HepG2 (cell line): Measurements from ENCODE around the gene MZF1. TPM values are rescaled to one million over a fixed set of nuclear protein-coding genes. Genes with fewer than 3 reads are reported as not detected.

Experiments
- ATAC-seq: fragments of 200-7000 bp; cut with Tn5 transposase; 3 replicates; pipeline ENCODE4 v1.9.1; 2020; ENCODE audit warnings: mild to moderate bottlenecking, moderate library complexity
- BruUV-seq: library from RNA; stranded (reverse); fragments of 400-500 nt; replicated peaks from 2 replicates; lab custom pipeline; 2021; lab: Mats Ljungman, UMichigan
- CTCF ChIA-PET: fragments of 300-600 bp; formaldehyde crosslinking; extraction: SDS; loops from one replicate; lab custom pipeline; 2021; ENCODE audit warnings: low total read pairs, inconsistent platforms, low intra/inter-chr PET ratio; lab: Yijun Ruan, JAX
- POLR2A ChIA-PET: fragments of 350-600 bp; sonication (Branson Sonifier 250); formaldehyde crosslinking; loops from one replicate; lab custom pipeline; 2020; ENCODE audit warnings: antibody characterized with exemption, inconsistent platforms; lab: Yijun Ruan, JAX
- DNase-seq: peaks from one replicate; pipeline ENCODE4 v3.0.0-alpha.2; 2015; ENCODE audit warnings: low spot score
- FAIRE-seq: peaks from 3 replicates; lab custom pipeline; 2011; peaks lifted over from hg19 to GRCh38; lab: Jason Lieb, UNC
- H2AFZ ChIP-seq: one replicate; pipeline ENCODE4 v1.6.1; 2011; ENCODE audit warnings: low read length, inconsistent platforms
- H3K27ac ChIP-seq: fragments of 300-600 bp; 3 replicates; pipeline ENCODE4 v1.8.0; 2011; ENCODE audit warnings: mixed run types, mild to moderate bottlenecking, mixed read lengths, low read length, inconsistent platforms; ENCODE audit not compliant: insufficient read depth; ENCODE audit errors: extremely low read length
- H3K27me3 ChIP-seq, 2 experiments: fragments of 200-600 bp in 1 of 2; 2 replicates in 1 of 2; 3 replicates in 1 of 2; pipeline versions ENCODE4 v1.6.0 to v1.8.0; 2011; ENCODE audit warnings: low read length in 2 of 2, mild to moderate bottlenecking in 2 of 2, moderate library complexity in 2 of 2, inconsistent platforms in 1 of 2; ENCODE audit not compliant: insufficient read depth in 2 of 2, control insufficient read depth in 1 of 2
- H3K36me3 ChIP-seq, 2 experiments: fragments of 200-600 bp in 1 of 2; replicated peaks in 1 of 2; 2 replicates in 1 of 2; 3 replicates in 1 of 2; pipeline versions ENCODE4 v1.5.1 to v1.8.0; 2011; ENCODE audit warnings: low read length in 2 of 2, inconsistent platforms in 1 of 2; ENCODE audit not compliant: insufficient read depth in 2 of 2, control insufficient read depth in 1 of 2
- H3K4me1 ChIP-seq: 2 replicates; pipeline ENCODE4 v1.5.1; 2012; ENCODE audit warnings: low read length, inconsistent platforms; ENCODE audit not compliant: insufficient read depth
- H3K4me2 ChIP-seq: 2 replicates; pipeline ENCODE4 v1.6.0; 2011; ENCODE audit warnings: low read depth, low read length, inconsistent platforms
- H3K4me3 ChIP-seq, 3 experiments: fragments of 200-600 bp in 1 of 3; sonication (generic), shearing (Covaris generic) in 1 of 3; replicated peaks in 1 of 3; 2 replicates each; pipeline ENCODE4 v1.5.1; 2011 to 2016; ENCODE audit warnings: low read length in 3 of 3, inconsistent platforms in 2 of 3, low read depth in 2 of 3, mild to moderate bottlenecking in 2 of 3, control low read depth in 1 of 3, mixed read lengths in 1 of 3; ENCODE audit not compliant: insufficient read depth in 1 of 3
- H3K79me2 ChIP-seq: one replicate; pipeline ENCODE4 v1.6.1; 2011; ENCODE audit warnings: low read length, inconsistent platforms; ENCODE audit not compliant: insufficient read depth
- H3K9ac ChIP-seq: 2 replicates; pipeline ENCODE4 v1.6.0; 2011; ENCODE audit warnings: mild to moderate bottlenecking, low read depth, low read length, inconsistent platforms; ENCODE audit not compliant: insufficient read depth
- H3K9me3 ChIP-seq: 2 replicates; pipeline ENCODE4 v1.5.1; 2012; ENCODE audit warnings: mild to moderate bottlenecking, low read length
- H4K20me1 ChIP-seq: 2 replicates; pipeline ENCODE4 v1.6.0; 2011; ENCODE audit warnings: inconsistent platforms, mild to moderate bottlenecking, low read length, moderate library complexity; ENCODE audit not compliant: insufficient read depth
- HNRNPK ChIP-seq: fragments of 200-400 bp; formaldehyde crosslinking; IDR thresholded peaks from 2 replicates; pipeline ENCODE4 v1.6.1; 2018; ENCODE audit warnings: low read length, low read depth, moderate library complexity, mild to moderate bottlenecking; ENCODE audit not compliant: poor library complexity, severe bottlenecking
- NR2F1 ChIP-seq, 2 experiments: fragments of 450-650 bp in 1 of 2; formaldehyde crosslinking in 1 of 2; IDR thresholded peaks; 2 replicates each; pipeline versions ENCODE4 v1.5.0 to v1.6.1; 2016 to 2020; ENCODE audit warnings: mild to moderate bottlenecking in 1 of 2, missing compliant biosample characterization in 1 of 2, missing genetic modification reagents in 1 of 2, moderate library complexity in 1 of 2
- ONECUT2 ChIP-seq: sonication (generic); formaldehyde crosslinking; IDR thresholded peaks from 2 replicates; pipeline ENCODE4 v1.4.0; 2020; ENCODE audit warnings: missing genetic modification reagents
- PPARG ChIP-seq: conservative IDR thresholded peaks from 2 replicates; pipeline ENCODE4 v1.6.1; 2016; ENCODE audit warnings: missing biosample characterization, missing genetic modification reagents
- WGBS: methylation state at CpG from one replicate; pipeline ENCODE4 v1.1.6; 2017; ENCODE audit warnings: low lambda C conversion rate; 5-methylcytosine and 5-hydroxymethylcytosine counted together
- in situ Hi-C: cut with HindIII; loops from 2 replicates; pipeline ENCODE4 v1.10.0; 2017; ENCODE audit warnings: low pct_unique_long_range_greater_than_20kb; ENCODE audit not compliant: extremely low pct_ligation_motif_present
- intact Hi-C: fragments of 100-400 bp; cut with micrococcal nuclease; formaldehyde crosslinking; loops from one replicate; pipeline ENCODE4 v1.10.0; 2022; ENCODE audit not compliant: unreplicated experiment
- polyA plus RNA-seq, 8 experiments: library from polyadenylated mRNA; depleted of rRNA in 3 of 8; stranded (reverse) in 7 of 8; unstranded in 1 of 8; fragments of >200 nt; fragmentation: Illumina TruSeq in 4 of 8; extraction: Trizol in 4 of 8; gene quantifications; 2 replicates each; pipeline versions ENCODE4 v1.2.1 to v1.2.3, GENCODE V29; 2011 to 2016; ENCODE audit warnings: low read depth in 4 of 8, missing spikeins in 1 of 8, mixed read lengths in 1 of 8; ENCODE audit not compliant: insufficient read depth in 1 of 8
- total RNA-seq, 5 experiments: library from RNA; depleted of rRNA; stranded (reverse); fragments of >200 nt; fragmentation: Illumina TruSeq; extraction: Trizol; gene quantifications; 2 replicates each; pipeline ENCODE4 v1.2.3, GENCODE V29; 2016; ENCODE audit warnings: low read depth in 1 of 5
- TF ChIP-seq, protein P1 (sequence below): sonication (generic); formaldehyde crosslinking; IDR thresholded peaks from 2 replicates; pipeline ENCODE4 v1.4.0; 2020; ENCODE audit warnings: mild to moderate bottlenecking, low read depth, missing genetic modification reagents
- TF ChIP-seq, protein P2 (sequence below): sonication (generic); formaldehyde crosslinking; IDR thresholded peaks from 2 replicates; pipeline ENCODE4 v1.4.0; 2020; ENCODE audit warnings: missing genetic modification reagents
- TF ChIP-seq, protein P3 (sequence below): sonication (generic); formaldehyde crosslinking; IDR thresholded peaks from 2 replicates; pipeline ENCODE4 v1.4.0; 2020; ENCODE audit warnings: missing genetic modification reagents, borderline replicate concordance

The MZF1 gene
- total and polyA plus RNA-seq, 2 of the 13 experiments (the other 11 are each of a cell fraction or from before 2014, with no cell fraction given): 3.1 to 8.1 TPM

DNA sequence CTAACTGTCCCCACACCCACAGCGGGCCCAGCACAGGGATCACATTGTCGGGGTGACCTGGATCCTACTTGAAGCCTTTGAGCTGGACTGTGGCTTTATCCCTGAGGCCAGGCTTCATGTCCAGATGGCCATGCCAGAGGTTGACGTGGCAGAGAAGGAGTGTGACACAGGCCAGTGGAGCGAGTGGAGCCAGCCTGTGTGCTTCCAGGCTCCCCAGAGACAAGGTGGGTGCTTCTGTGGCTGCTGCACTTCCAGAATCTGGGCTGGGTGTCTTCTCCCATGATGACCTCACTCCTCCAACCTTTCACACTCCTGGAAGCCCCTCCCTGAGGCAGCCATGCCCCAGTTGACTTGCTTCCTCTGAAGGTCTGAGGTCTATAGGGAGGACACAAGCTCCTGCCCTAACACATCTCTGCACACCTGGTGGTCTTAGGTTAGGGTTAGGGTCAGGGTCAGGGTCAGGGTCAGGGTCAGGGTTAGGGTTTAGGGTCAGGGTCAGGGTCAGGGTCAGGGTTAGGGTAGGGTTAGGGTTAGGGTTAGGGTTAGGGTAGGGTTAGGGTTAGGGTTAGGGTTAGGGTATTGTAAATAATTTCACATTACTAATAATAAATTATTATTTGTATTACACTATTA, 13.1 kb upstream of the MZF1 start:
- Histone ChIP-seq H3K9me3 (no peaks in the 10 kb centered on the region), H3K79me2 (no peaks in the 10 kb centered on the region), H3K9ac (no peak overlapping the region), H3K4me1 (no peaks in the 10 kb centered on the region), H3K4me3 (no peak overlapping the region), H2AFZ (no peak overlapping the region), H3K27ac (no peak overlapping the region), H3K36me3 (peaks cover 3 to 13% of the 10 kb centered on the region in 2 experiments; a peak in 4 of 5 replicates), H3K27me3 (no peaks in the 10 kb centered on the region), H4K20me1 (no peaks in the 10 kb centered on the region), H3K4me2 (no peak overlapping the region)
- no TSS peak for BruUV-seq
- ChIA-PET POLR2A (no interaction called here), CTCF (no interaction called here)
- ATAC-seq (no peak), FAIRE-seq (no peak), DNase-seq (no peak)
- in situ Hi-C loops: no loop called here
- peak in 1 of 2 experiments; percentile 71; a peak in 2 of 4 replicates for TF ChIP-seq NR2F1 (CRISPR knock-in tag; IDR thresholded peaks at IDR 0.05)
- TF ChIP-seq, protein P1, sequence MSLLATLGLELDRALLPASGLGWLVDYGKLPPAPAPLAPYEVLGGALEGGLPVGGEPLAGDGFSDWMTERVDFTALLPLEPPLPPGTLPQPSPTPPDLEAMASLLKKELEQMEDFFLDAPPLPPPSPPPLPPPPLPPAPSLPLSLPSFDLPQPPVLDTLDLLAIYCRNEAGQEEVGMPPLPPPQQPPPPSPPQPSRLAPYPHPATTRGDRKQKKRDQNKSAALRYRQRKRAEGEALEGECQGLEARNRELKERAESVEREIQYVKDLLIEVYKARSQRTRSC: no peak
- 100% methylated on average over 1 of the region's 4 CpGs for WGBS
- intact Hi-C loops: no loop called here

DNA sequence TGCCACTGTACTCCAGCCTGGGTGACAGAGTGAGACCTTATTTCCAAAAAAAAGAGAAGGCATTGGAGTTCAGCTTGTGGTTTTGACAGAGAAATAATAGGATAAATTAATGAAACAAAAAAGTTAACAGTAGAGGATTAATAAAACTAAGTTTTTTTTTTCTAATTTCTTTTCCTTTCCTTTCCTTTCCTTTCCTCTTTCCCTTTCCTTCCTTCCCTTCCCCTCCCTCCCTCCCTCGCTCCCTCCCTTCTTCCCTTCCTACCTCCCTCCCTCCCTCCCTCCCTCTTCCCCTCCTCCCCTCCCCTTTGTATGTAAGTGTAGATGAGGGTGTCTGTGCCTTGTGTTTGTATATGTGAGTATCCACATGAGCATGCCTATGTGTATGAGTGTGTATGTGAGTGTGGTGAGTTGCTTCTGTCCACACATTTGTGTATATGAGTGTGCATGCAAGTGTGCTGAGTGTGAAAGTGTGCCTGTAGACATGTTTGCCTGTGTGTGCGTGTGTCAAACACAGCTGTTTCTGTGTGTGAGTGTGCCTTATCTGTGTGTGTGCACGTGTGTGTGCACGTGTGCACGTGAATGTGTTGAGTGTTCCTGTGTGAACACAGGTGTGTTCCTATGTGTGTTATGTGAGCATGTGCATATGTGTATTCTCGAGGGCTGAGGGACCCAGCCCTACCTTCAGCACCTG, 12.5 kb upstream of the MZF1 start:
- ChIA-PET POLR2A (no interaction called here), CTCF (no interaction called here)
- Histone ChIP-seq H3K9me3 (no peaks in the 10 kb centered on the region), H3K4me1 (no peaks in the 10 kb centered on the region), H3K79me2 (no peaks in the 10 kb centered on the region), H2AFZ (no peak overlapping the region), H3K36me3 (peaks cover 3 to 13% of the 10 kb centered on the region in 2 experiments; a peak in 4 of 5 replicates), H3K4me3 (no peak overlapping the region), H3K27me3 (no peaks in the 10 kb centered on the region), H3K9ac (no peak overlapping the region), H3K4me2 (no peak overlapping the region), H3K27ac (no peak overlapping the region), H4K20me1 (no peaks in the 10 kb centered on the region)
- WGBS: 76% methylated on average over 5 of the region's 6 CpGs
- ATAC-seq (no peak), FAIRE-seq (no peak), DNase-seq (no peak)
- in situ Hi-C loops: no loop called here
- intact Hi-C loops: no loop called here
- BruUV-seq: no TSS peak
- TF ChIP-seq HNRNPK (peak; percentile 54), ONECUT2 (CRISPR knock-in tag) (no peak), PPARG (no peak)
- TF ChIP-seq, protein P2, sequence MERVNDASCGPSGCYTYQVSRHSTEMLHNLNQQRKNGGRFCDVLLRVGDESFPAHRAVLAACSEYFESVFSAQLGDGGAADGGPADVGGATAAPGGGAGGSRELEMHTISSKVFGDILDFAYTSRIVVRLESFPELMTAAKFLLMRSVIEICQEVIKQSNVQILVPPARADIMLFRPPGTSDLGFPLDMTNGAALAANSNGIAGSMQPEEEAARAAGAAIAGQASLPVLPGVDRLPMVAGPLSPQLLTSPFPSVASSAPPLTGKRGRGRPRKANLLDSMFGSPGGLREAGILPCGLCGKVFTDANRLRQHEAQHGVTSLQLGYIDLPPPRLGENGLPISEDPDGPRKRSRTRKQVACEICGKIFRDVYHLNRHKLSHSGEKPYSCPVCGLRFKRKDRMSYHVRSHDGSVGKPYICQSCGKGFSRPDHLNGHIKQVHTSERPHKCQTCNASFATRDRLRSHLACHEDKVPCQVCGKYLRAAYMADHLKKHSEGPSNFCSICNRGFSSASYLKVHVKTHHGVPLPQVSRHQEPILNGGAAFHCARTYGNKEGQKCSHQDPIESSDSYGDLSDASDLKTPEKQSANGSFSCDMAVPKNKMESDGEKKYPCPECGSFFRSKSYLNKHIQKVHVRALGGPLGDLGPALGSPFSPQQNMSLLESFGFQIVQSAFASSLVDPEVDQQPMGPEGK (CRISPR knock-in tag): no peak
- TF ChIP-seq, protein P3, sequence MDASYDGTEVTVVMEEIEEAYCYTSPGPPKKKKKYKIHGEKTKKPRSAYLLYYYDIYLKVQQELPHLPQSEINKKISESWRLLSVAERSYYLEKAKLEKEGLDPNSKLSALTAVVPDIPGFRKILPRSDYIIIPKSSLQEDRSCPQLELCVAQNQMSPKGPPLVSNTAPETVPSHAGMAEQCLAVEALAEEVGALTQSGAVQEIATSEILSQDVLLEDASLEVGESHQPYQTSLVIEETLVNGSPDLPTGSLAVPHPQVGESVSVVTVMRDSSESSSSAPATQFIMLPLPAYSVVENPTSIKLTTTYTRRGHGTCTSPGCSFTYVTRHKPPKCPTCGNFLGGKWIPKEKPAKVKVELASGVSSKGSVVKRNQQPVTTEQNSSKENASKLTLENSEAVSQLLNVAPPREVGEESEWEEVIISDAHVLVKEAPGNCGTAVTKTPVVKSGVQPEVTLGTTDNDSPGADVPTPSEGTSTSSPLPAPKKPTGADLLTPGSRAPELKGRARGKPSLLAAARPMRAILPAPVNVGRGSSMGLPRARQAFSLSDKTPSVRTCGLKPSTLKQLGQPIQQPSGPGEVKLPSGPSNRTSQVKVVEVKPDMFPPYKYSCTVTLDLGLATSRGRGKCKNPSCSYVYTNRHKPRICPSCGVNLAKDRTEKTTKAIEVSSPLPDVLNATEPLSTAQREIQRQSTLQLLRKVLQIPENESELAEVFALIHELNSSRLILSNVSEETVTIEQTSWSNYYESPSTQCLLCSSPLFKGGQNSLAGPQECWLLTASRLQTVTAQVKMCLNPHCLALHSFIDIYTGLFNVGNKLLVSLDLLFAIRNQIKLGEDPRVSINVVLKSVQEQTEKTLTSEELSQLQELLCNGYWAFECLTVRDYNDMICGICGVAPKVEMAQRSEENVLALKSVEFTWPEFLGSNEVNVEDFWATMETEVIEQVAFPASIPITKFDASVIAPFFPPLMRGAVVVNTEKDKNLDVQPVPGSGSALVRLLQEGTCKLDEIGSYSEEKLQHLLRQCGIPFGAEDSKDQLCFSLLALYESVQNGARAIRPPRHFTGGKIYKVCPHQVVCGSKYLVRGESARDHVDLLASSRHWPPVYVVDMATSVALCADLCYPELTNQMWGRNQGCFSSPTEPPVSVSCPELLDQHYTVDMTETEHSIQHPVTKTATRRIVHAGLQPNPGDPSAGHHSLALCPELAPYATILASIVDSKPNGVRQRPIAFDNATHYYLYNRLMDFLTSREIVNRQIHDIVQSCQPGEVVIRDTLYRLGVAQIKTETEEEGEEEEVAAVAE (CRISPR knock-in tag): no peak
